A673 (cell line): ENCODE results near the gene MAST4.

Experiments used
- CTCF ChIP-seq: fragments of 300-800, 200-600 bp; sonication (generic); conservative IDR thresholded peaks from 2 replicates; pipeline ENCODE4 v1.5.1; 2017; ENCODE audit warnings: low read depth, mild to moderate bottlenecking, antibody characterized with exemption, low read length, moderate library complexity, mixed read lengths
- EZH2 ChIP-seq: fragments of 200-600 bp; sonication (generic); IDR thresholded peaks from 2 replicates; pipeline ENCODE4 v1.6.1; 2017; ENCODE audit warnings: borderline replicate concordance, low read depth, mild to moderate bottlenecking, mixed read lengths, antibody characterized with exemption, low read length; ENCODE audit not compliant: poor library complexity, severe bottlenecking

DNA sequence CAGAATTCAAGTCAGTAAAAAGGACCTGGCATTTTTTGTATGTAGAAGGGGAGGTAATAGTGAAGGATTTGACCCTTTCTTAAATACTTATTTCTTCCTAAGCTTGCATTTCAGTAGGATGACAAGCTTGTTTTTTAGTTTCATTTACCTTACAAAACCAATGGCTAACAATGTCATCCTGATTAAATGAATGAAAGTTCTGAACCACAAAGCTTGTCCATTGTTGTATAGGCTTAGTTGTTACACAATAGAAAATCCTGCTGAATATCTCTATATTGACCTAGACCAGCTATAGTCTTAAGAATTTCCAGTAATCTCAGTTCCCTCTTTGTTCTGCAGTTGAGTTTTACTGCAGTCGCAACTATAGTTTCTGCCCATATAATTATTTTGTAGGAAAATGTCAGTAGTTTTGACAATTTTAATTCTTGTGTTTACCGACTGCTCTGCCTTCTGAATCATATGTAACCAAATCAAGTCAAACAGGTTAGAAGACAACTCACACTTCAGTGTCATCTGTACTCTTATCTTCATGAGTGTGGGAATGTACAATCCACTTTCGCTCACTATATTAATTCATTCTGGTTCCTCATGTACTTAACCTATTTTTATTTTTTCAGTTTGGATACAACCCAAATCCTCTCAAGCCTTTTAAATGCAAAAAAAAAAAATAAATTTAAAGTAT is 404.7 kb downstream of the MAST4 start:
- TF ChIP-seq EZH2, result no peak
- no peak for TF ChIP-seq CTCF
